ENCODE data around the gene AK1. TPM values are rescaled to one million over a fixed set of nuclear protein-coding genes. Genes with fewer than 3 reads are reported as not detected.

AK1 gene
- total RNA-seq, 1 donor = 121 TPM

- no peak overlapping the region for H3K4me3 ChIP-seq (ENCODE audit: low read depth, low read length)
- no peak for DNase-seq (ENCODE audit: low read depth)
- TF ChIP-seq CTCF (IDR thresholded peaks at IDR 0.05; ENCODE audit: insufficient read depth, low read length) = no peak
Observed at GRCh38 chr9:127909839-127910273, 32.4 kb upstream of the AK1 start.

GRCh38 chr9:127908660-127908926, 31.1 kb upstream of the AK1 start:
- H3K4me3 ChIP-seq (ENCODE audit: low read depth, low read length) = no peak overlapping the region
- TF ChIP-seq CTCF (IDR thresholded peaks at IDR 0.05; ENCODE audit: insufficient read depth, low read length) = no peak
- DNase-seq (ENCODE audit: low read depth) = no peak

GRCh38 chr9:127907867-127908659, 30.6 kb upstream of the AK1 start:
- no peak for DNase-seq (ENCODE audit: low read depth)
- no peak for TF ChIP-seq CTCF (IDR thresholded peaks at IDR 0.05; ENCODE audit: insufficient read depth, low read length)
- H3K4me3 ChIP-seq (ENCODE audit: low read depth, low read length) = no peak overlapping the region

- H3K4me3 ChIP-seq (ENCODE audit: low read depth, low read length) = no peak overlapping the region
- no peak for TF ChIP-seq CTCF (IDR thresholded peaks at IDR 0.05; ENCODE audit: insufficient read depth, low read length)
- no peak for DNase-seq (ENCODE audit: low read depth)
Observed at GRCh38 chr9:127905788-127906191, 28.3 kb upstream of the AK1 start.

GRCh38 chr9:127905004-127905728, 27.7 kb upstream of the AK1 start:
- H3K4me3 ChIP-seq (ENCODE audit: low read depth, low read length) = no peak overlapping the region
- DNase-seq (ENCODE audit: low read depth) = no peak
- TF ChIP-seq CTCF (IDR thresholded peaks at IDR 0.05; ENCODE audit: insufficient read depth, low read length) = no peak

- TF ChIP-seq CTCF (IDR thresholded peaks at IDR 0.05; ENCODE audit: insufficient read depth, low read length) = no peak
- no peak for DNase-seq (ENCODE audit: low read depth)
- no peak overlapping the region for H3K4me3 ChIP-seq (ENCODE audit: low read depth, low read length)
Observed at GRCh38 chr9:127904561-127905003, 27.1 kb upstream of the AK1 start.
